AG10803 (cell line): Measurements from ENCODE around the gene PRPF40B.

ENCODE experiments used
- DNase-seq: peaks from one replicate; pipeline ENCODE4 v3.0.0; 2010; ENCODE audit warnings: low read depth
- H3K4me3 ChIP-seq: 2 replicates; pipeline ENCODE4 v1.5.1; 2011; ENCODE audit warnings: mild to moderate bottlenecking, low read length, control low read depth
- TF ChIP-seq, protein P1 (sequence below): conservative IDR thresholded peaks from 2 replicates; pipeline ENCODE4 v1.5.1; 2011; ENCODE audit warnings: mild to moderate bottlenecking, low read length, control low read depth, inconsistent platforms

The PRPF40B gene

DNA sequence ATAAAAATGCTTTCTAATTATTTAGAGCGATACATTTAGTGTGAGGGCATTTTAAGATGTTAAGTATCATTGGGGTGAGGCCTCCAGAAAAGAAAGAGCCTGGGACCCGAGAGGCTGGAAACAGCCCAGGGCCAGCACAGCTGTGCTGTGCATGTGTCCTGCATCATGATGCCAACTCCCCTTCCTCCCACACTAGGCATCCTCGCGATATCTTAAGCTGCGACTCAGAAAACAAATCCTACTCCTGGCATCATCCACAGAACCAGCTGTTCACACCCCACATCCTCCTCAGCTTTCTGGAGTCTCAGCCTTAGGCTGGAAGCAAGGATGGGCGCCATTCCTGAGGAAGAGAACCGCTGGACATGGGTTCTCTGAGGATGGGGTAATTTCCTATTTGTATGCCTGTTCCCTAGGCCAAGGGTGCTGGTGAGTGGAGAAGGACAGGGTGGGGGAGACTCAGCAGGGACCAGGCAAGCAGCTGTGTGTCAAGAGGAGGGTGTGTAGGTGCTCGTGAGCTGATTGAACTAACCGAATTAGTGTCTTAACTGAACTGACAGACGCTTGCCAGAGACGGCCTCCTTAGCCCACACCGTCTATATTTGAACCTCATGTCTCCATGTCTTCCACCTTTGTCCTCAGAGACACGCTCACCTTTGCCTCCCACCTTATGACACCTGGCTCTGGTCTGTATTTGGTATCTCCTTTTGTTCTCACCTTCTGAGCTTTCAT, 39.8 kb upstream of the PRPF40B start:
- DNase-seq: peak; percentile 36
- no peak overlapping the region for H3K4me3 ChIP-seq
- TF ChIP-seq, protein P1, sequence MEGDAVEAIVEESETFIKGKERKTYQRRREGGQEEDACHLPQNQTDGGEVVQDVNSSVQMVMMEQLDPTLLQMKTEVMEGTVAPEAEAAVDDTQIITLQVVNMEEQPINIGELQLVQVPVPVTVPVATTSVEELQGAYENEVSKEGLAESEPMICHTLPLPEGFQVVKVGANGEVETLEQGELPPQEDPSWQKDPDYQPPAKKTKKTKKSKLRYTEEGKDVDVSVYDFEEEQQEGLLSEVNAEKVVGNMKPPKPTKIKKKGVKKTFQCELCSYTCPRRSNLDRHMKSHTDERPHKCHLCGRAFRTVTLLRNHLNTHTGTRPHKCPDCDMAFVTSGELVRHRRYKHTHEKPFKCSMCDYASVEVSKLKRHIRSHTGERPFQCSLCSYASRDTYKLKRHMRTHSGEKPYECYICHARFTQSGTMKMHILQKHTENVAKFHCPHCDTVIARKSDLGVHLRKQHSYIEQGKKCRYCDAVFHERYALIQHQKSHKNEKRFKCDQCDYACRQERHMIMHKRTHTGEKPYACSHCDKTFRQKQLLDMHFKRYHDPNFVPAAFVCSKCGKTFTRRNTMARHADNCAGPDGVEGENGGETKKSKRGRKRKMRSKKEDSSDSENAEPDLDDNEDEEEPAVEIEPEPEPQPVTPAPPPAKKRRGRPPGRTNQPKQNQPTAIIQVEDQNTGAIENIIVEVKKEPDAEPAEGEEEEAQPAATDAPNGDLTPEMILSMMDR: no peak

DNA sequence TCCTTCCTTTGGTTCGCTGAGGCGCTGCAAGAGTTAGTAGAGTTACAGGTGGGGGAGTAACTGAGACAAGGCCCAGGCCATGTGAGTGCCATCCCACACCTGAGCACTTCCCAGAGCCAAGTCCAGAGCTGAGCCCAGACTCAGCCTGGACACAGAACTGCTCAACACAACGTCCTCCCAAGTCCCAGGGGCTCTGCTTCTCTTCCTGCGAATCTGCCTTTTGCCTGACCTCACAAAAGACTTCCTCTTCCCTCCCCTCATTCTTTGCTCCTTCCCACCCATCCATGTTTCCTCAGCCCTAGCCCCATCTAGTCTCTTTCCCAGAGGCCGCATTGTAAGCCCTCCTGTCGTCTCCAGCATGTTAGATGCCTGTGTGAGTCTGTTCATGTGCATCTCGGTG, 38.8 kb upstream of the PRPF40B start:
- no peak for DNase-seq
- TF ChIP-seq, protein P1: no peak
- H3K4me3 ChIP-seq: no peak overlapping the region

DNA sequence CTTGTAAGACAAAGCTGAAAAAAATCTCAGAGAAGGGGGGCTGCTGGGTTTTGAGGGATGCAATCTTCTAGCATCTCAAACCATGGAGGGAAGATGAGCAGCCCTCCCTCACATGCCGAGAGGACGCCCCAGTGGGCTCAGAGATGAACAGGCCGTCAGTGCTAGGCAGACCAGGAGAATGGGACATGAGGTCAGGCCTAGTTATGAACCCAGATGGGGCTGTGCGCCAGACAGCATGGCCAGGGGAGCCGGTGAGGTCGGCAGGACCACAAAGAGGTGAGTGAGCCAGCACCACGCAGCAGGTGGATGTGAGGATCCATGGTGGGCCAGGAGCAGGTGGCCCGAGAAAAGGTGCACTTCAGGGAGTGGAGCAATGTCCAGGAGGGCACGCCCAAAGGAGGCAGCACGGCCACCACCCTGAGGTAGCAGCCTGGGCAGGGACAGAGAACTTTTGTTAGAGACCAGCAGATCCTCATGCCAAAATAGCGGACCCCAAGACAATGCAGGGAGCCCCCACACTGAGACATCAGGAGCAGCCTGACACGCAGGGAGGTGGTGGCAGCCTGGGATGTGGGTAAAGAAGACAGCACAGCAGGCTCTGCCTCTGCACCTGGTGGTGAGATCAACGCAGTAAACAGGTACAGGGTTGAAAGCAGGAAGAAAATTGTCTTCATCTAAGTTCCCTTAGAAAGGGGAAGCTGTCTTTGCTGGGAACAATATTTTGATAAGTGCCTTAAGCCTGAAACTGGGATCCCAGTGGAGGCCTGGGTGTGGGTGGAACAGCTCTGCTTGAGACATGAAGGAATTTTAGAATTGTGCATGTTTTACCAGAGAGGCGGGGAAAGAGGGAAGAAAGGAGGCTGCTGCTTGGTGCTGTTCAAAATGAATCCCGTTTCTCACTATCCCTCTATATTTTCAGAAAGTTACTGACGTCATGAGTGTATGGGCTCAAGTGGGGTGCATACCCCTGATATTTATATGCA, 37.6 kb upstream of the PRPF40B start:
- H3K4me3 ChIP-seq: no peak overlapping the region
- TF ChIP-seq, protein P1: no peak
- no peak for DNase-seq

DNA sequence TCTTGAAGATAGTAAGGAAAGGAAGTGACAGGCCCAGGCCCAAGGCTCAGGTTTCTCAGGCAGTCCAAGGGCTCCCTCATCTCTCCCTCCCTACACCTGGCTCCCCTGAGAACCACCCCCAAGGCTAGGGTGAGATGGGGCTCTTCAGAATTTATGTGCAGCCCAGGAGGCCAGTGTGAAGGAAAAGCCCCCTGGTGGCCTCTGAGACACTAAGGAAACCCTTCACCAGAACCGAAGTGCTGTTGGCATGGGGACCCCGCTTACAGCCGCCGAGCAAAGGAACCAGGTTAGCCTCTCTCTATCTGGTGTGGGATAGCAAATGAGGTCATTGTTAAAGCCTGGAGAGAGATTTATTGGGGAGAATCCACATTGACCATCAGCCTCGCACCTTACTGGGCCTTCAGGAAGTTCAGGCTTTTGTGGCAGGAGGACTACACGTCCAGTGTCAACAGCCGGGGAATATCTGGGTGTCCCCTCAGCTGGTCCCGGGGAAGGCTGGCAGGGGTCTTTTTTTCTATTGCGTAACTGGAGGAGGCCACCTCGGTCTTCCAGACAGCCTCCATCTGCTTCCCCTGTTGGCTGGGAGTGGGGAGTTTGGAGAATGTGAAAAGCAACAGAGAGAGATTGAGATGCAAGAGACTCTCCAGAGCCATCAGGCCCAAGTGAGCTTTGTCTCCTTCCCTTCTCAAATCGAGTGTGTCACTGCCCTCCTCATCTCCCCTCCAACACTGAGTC, 36.0 kb upstream of the PRPF40B start:
- TF ChIP-seq, protein P1: no peak

DNA sequence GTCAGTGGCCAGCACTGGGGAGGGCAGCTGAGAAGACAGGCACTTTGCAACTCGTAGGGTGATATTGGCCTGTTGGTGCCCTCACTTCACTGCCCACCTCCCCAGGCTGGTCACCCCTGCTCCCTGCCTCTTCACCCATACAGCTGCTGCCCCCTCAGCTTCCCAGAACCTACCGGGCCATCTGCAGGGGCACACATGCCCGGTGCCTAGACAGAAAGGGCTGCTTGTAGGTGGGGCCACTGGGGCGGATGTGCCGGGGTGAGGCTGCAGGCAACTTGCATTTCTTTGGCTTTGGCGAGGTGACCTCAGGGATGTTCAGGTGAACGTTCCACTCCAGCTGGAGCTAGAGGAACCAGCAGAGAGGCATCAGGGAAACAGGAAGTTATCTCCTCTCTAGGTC, 35.1 kb upstream of the PRPF40B start:
- TF ChIP-seq, protein P1: no peak
- no peak for DNase-seq
- no peak overlapping the region for H3K4me3 ChIP-seq

More for the DNA sequence above, 36.0 kb upstream of the PRPF40B start:
- DNase-seq: no peak
- H3K4me3 ChIP-seq: no peak overlapping the region

DNA sequence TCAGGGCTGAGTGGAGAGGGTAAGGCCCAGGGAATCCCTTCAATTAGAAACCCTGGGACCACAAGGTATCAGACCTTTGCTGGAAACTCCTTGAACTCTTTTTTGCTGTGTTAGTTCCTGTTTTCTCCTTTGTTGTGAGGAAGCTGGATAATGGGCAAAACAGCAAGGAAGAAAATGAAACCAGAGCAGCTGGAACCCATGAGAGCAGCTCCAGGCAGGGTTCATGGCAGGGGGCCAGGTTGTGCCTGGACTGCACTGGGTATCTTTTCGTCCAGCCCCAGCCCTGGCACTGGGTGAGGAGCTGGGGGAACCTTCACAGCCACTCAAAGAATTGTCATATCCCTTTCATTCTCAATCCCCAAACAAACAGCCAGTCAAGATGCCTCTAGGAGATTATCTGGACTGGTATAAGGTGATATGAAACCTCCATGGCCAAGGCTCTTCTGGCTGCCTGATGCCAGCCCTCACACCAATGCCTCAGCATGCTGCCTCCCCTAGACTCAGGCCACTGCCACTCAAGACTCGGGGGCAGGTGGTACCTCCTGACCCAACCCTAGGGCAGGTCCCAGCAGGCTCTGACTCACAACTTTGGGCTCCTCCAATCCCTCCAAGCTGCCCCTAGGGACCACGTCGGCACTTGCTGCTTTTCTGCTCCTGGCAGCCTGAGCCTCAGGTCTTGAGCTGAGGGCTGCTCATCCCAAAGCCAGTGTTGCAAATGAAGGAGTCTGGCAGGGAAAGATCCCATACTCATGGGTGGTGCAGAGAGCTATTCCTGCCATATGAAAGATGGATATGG, 34.4 kb upstream of the PRPF40B start:
- no peak overlapping the region for H3K4me3 ChIP-seq
- TF ChIP-seq, protein P1: no peak
- no peak for DNase-seq
